NT2/D1 (cell line): ENCODE results near the gene ZMAT5.

ENCODE experiments used
- YY1 ChIP-seq: IDR thresholded peaks from 2 replicates; pipeline ENCODE4 v1.6.1; 2011; ENCODE audit not compliant: insufficient read length, insufficient read depth
- ZNF274 ChIP-seq: IDR thresholded peaks from 2 replicates; pipeline ENCODE4 v1.6.1; 2011; ENCODE audit warnings: mild to moderate bottlenecking, low read depth, low read length

- TF ChIP-seq YY1: no peak
- no peak for TF ChIP-seq ZNF274
Observed at GRCh38 chr22:29768052-29768693, 1.4 kb upstream of the ZMAT5 start.
